Vagina (tissue), 2 donors: ENCODE measurements around the gene PIGQ.

ENCODE experiments used
- CTCF ChIP-seq, 3 experiments: fragments of 450-650 bp in 2 of 3; fragments of 200-600 bp in 1 of 3; sonication (generic) in 1 of 3; IDR thresholded peaks; one replicate each; pipeline ENCODE4 v1.5.1; 2017 to 2019; ENCODE audit warnings: antibody characterized with exemption in 3 of 3, mild to moderate bottlenecking in 2 of 3, moderate library complexity in 2 of 3
- POLR2A ChIP-seq, 2 donors: fragments of 450-650 bp; IDR thresholded peaks; one replicate each; pipeline ENCODE4 v1.6.1; 2017; ENCODE audit warnings: antibody characterized with exemption in 2 of 2, mild to moderate bottlenecking in 2 of 2, moderate library complexity in 2 of 2

DNA sequence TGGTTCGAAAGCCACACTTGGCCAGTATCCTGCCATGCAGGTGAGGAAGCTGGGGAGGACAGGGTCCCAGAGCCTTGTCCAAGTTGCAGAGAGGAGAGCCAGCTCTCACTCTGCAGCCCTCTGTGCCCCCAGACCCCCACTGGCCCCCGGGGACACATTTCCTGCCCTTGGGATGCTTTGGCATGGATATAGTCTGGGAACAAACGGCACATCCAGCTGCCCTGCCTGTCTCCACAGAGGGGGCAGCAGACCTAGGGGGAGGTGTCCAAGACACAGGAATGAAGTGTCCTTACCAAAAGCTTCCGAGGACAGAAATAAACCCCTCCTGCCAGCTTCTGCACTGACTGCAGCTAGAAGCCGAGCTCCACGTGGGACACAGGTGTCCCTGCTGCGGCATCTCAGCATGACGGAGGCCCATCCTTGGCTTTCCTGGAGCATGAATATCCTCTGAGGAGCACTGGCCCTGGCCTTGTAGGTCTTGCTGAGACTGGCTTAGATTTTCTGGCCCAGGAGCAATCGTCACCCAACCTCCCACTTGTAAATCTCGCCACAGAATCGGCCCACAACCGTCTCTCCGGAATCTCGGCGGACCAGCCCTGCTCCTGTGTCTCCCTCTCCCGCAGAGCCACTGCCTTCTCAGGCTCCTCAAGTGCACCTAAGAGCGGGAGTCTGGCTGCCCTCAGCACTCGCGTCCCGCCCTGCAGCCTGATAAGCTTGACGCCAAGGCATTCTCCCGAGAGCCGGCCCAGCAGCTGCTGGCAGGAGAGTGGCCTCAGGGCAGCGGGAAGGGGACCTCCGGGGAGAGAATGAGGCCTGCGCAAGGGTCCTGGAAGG is 43.4 kb upstream of the PIGQ start:
- TF ChIP-seq CTCF (IDR thresholded peaks at IDR 0.05): no peak
- no peak for TF ChIP-seq POLR2A (IDR thresholded peaks at IDR 0.05)
